Stimulated activated CD8-positive, alpha-beta memory T cell treated with anti-CD3 and anti-CD28 coated beads, Interleukin-7, amount 100 ng/mL, for 48 hours (primary cell): Measurements from ENCODE around the gene LKAAEAR1.

Experiments used
- DNase-seq, 2 donors: peaks; one replicate each; pipeline ENCODE4 v3.0.0-alpha.2; 2020; ENCODE audit warnings: low read depth in 1 of 2; ENCODE audit errors: extremely low read depth in 1 of 2

LKAAEAR1 gene

DNA sequence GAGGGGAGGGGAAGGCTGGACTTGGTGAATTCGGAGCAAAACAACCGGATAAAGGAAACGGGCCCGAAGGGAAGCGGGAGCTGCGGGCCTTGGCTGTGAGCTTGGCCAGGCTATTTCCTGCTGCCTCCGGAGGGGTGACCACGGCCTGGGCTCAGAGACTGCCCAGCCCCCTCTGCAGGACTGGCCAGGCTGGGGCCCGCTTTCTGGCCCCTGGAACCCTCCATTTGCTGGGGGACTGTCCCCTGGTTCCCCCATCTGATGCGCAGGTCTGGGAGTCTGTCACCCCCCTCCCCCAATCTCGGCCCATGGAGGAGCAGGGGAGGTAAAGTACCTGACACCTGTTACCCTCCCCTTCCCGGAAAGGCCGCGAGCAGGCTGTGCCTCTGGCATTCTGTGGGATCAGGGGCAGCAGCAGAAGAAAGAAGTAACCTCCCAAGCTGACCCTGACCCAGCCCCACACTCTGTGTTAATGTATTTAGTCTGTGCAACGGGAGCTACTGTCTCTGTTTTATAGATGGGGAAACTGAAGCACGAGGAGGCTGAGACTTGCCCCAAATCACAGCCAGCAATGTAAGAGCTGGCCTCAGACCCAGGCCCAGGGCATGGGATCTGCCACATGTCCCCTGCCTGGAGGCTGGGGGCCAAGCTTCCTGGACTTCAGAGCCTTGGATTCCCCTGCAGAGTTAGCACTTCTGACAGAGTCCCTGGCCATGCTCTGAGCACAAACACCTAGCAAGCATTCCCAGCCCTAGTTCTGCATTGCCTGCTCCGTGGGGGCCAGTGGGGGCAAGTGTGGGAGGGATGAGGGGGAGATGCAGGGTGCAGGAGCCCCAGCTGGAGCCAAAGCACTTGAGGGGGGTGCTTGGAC, 44.7 kb downstream of the LKAAEAR1 start:
- DNase-seq = no peak

DNA sequence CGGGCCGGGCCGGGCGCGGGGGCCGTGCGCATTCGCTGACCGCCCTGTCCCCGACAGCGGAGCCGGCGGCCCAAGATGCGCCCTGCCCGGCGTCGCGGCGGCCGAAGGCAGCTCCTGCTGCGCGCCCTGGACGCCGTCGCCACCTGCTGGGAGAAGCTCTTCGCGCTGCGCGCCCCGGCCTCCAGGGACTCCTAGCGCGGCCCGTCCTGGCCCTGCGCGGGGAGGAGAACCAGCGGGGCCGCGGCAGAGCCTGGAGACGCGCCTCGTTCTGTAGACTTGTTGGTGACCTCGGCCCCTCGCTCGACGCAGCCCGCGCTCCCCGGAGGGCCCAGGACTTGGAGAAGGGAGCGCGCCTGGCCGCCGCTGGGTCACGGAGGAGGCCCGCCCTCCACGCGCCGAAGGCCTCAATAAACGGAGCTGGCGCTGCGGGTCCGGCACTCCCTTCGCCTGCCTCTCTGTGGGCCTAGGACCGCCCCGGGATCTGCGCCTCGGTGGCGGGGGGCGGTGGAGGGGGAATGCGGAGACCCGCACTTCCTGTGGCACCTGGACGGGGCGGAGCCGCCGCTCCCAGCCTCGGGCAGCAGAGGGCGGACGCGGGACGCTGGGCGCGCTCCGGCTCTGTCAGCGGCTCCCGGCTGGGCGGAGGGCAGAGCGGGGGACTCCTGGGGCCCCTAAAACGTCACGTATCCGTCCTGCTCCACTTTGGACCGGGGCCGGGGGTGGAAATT, 45.5 kb downstream of the LKAAEAR1 start:
- peak; percentile 56 to 60 for DNase-seq

DNA sequence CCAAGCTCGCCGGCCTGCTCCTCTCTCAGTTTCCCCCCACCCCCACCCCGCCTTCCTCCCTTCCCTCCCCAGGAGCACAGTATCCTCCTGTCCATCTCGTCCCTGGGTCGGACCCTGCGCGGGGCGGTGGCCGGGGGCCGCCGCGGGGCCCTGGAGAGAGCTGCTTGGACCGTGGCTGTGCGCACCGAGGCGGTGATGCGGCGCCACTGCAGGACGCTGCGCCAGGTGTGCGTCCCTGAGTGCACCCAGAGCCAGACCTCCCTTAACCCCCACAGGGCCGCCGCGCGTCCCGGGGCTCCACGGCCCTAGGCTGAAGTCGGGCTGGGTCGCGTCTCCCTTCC, 46.0 kb downstream of the LKAAEAR1 start:
- no peak for DNase-seq

DNA sequence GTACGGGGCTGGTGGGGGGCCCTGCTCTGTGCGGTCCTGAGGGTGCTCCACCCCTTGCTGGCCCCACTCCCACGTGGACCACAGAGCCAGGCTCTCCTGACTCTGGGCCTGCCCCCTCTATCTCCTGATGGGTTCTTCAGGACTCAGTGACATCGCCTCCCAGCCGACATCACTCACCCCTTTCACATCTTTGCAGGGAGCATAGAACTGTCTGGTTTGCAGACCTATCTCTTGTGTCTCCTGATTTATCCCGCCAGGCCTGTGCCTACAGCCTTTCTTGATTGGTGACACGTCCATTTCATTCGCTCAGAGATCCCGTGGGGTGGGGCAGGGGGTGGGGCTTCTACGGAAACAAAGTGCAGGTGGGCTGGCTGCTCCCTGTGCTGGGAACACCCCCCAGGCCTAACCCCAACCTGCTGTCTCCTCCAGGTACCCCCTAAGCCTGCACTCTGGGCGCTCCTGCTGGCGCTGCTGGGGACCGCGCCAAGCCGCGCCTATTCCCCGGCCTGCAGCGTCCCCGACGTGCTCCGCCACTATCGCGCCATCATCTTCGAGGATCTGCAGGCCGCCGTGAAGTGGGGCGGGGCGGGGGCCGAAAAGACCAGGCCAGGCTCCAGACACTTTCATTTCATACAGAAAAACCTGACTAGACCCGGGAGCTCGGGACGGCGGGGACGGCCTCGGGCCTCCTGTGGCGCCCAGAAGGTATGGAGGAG, 46.5 kb downstream of the LKAAEAR1 start:
- DNase-seq = no peak

DNA sequence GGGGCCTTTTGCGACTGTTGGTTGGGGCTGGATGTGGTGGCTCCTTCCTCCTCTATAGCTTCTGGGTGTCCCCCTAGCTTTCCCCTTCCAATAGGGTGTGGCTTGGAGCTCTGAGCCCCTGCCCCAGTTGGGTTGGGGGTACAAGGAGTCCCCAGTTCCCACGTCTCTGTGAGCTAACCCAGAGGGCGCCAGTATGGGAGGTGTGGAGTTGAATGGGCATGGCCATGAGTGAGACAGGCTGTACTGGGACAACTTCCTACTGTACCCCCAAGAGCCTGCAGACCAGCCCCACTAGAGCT, 47.0 kb downstream of the LKAAEAR1 start:
- DNase-seq = no peak

DNA sequence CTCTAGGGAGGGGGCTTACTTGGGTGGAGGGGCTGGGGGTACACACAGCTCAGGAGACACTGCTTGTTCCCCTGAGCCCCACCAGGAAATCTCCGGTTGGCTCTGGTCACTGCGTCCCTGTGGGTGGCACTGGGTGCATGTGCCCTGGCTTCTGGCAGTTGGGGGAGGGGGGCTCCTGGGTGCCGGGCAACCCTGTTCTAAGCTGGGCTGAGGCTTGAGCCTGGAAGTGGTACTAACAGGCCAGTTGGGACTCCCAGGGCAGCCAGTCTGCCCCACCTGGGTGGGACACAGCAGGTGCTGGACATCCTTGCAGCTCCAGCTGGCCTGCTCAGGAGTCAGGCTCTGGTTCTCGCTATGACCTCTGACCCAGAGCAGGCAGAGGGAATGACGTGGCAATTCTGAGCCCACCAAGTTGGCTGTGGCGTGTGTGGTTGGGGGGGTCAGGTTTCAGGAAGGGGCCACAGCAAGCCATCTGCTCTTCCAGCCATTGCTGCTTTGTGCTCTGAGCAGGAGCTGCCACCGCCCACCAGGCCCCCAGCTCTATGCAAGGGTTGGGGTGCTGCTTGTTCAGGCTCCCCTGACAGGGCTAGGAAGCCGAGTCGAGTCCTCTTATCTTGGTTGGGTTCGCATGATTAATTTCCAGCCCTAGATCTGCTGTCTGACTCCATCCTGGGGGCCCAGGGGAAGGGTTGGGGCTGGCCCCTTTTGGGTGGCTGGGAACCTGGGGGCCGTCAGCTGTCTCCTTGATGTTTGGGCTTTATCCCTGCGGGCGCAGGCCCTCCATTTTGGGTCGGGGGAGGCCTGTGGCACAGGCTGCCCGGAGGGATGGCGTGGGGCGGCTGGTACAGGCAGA, 47.6 kb downstream of the LKAAEAR1 start:
- DNase-seq = peak in 1 of 2 donors; percentile 65

DNA sequence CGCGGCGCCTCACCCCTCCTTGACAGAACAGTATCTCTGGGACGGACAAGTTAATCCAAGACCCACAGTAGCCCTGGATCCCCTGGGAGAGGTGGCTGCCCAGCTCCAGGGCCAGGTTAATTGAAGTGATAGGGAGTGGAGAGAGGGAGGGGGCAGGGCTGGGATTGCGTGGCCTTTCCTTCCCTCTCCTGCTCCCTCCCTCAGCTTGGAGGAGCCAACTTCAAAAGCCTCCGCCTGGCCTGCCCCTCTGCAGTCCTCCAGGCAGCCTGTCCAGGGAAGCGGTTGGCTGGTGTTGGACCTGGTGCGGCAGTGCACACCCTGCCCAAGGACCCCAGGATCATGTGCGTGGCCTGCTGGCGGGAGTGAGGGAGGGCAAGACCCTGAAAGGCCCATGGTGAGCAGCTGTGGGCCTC, 48.3 kb downstream of the LKAAEAR1 start, which contains the start of gene C20orf204:
TSS of gene C20orf204 (plus strand) at position 250 of the 413 bp plus-strand sequence. CDS start at position 392, 142 bp downstream.
- DNase-seq = no peak

DNA sequence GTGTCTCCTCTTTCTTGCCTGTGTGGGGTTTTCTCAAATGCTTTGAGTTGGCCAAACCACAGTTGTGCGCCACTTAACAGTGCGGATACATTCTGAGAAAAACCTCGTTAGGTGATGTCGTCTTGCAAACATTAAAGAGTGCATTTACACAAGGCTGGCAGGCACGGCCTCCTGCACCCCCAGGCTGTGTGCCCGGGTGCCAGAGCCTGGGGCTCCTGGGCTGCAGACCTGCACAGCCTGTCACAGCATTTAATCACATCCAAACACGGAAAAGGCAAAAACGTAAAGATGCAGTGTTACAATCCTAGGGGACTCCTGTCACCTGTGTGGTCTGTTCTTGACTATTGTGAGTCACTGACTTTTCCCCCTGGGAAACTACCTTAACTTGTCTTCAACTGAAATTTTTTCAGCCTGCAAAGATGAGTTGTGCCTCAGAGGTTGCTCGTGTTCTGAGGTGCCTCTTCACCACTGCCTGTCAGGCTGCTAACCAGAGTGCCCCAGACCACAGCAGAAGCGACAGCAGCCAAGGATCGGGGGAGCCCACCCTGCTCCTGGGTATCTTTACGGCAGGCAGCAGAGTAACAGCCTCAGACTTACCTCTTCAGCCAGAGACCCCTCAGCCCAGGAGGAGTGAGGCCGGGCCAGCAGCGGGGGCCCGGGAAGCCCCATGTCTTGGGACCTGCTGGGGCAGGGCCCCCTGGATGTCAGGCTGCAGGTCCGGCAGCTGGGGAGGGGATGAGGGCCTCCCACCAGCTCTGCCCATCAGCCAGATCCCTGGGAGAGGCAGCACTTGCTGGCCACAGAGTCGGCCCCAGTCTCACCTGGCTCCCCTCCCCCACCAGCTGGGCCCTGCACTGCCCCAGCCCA, 48.9 kb downstream of the LKAAEAR1 start:
- peak; percentile 25 to 63 for DNase-seq

DNA sequence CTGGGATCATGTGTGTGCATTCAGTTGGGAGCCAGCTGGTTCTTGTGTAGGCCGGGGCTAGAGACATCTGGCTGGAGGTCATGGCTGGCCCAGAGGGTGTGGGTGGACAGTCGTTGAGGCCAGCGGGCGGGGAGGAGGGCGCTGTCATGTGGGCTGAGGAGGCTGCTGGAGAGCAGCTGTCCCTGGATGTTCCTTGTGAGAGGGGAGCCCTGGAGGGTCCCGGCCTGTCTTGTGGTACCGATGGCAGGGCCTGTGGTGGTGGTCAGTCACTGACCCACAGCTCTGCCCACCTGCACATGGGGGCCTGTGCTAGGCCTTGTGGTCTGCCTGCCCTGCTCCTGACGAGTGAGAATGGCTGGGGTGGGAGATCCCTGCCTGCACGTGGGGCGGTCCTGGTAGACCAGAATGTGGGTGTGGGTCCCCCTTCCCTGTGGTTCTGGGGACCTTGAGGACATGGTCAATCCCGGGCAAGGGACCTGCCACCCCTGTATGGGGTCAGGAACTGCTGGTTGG, 50.2 kb downstream of the LKAAEAR1 start:
- DNase-seq = no peak
